ENCODE results near the gene EYS.

DNA sequence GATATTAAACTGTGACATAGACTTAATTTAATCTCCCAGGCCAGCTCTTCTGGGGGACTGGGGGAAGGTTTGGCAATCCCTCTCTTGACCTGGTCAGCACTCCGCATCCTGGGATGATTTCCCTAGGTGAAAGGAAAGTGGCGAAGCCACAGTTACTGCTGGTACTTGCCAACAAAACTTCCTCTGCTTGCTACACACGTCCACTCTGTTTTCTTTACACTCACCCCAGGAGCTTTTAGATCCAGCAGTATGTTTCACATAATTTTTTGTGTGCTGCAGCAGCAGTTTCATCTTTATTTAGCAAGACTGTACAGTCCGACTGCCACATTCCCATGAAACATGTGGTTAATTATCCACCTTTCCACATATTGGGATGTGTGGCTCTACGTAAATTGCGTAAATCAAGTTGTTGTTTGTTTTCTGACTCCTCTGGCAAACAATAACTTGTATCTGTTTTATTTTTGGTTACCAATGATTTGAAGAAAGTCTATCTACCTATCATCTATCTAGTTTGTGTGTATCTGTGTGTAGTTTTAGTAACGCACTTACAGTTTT lies 1787.4 kb downstream of the EYS start:
- TF ChIP-seq GATA3 (IDR thresholded peaks at IDR 0.05; ENCODE audit: low read depth, low read length), result no peak
- no peak for TF ChIP-seq GATA2 (IDR thresholded peaks at IDR 0.05; ENCODE audit: low read depth, low read length)

Measured in SH-SY5Y (cell line).